NCI-H82 treated with DMSO at 0.1 percent for 48 hours (cell line): Measurements from ENCODE around the gene BUB1B.
"Not testable (repeated sequence)": the region's sequence is repeated elsewhere in the genome, so short reads cannot be mapped to it uniquely, and the experiment has no call there.

Experiments
- DNase-seq: peaks from one replicate; lab custom pipeline; 2025; ENCODE audit not compliant: unreplicated experiment; lab: John Stamatoyannopoulos, UW

Gene BUB1B, protein sequence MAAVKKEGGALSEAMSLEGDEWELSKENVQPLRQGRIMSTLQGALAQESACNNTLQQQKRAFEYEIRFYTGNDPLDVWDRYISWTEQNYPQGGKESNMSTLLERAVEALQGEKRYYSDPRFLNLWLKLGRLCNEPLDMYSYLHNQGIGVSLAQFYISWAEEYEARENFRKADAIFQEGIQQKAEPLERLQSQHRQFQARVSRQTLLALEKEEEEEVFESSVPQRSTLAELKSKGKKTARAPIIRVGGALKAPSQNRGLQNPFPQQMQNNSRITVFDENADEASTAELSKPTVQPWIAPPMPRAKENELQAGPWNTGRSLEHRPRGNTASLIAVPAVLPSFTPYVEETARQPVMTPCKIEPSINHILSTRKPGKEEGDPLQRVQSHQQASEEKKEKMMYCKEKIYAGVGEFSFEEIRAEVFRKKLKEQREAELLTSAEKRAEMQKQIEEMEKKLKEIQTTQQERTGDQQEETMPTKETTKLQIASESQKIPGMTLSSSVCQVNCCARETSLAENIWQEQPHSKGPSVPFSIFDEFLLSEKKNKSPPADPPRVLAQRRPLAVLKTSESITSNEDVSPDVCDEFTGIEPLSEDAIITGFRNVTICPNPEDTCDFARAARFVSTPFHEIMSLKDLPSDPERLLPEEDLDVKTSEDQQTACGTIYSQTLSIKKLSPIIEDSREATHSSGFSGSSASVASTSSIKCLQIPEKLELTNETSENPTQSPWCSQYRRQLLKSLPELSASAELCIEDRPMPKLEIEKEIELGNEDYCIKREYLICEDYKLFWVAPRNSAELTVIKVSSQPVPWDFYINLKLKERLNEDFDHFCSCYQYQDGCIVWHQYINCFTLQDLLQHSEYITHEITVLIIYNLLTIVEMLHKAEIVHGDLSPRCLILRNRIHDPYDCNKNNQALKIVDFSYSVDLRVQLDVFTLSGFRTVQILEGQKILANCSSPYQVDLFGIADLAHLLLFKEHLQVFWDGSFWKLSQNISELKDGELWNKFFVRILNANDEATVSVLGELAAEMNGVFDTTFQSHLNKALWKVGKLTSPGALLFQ

DNA sequence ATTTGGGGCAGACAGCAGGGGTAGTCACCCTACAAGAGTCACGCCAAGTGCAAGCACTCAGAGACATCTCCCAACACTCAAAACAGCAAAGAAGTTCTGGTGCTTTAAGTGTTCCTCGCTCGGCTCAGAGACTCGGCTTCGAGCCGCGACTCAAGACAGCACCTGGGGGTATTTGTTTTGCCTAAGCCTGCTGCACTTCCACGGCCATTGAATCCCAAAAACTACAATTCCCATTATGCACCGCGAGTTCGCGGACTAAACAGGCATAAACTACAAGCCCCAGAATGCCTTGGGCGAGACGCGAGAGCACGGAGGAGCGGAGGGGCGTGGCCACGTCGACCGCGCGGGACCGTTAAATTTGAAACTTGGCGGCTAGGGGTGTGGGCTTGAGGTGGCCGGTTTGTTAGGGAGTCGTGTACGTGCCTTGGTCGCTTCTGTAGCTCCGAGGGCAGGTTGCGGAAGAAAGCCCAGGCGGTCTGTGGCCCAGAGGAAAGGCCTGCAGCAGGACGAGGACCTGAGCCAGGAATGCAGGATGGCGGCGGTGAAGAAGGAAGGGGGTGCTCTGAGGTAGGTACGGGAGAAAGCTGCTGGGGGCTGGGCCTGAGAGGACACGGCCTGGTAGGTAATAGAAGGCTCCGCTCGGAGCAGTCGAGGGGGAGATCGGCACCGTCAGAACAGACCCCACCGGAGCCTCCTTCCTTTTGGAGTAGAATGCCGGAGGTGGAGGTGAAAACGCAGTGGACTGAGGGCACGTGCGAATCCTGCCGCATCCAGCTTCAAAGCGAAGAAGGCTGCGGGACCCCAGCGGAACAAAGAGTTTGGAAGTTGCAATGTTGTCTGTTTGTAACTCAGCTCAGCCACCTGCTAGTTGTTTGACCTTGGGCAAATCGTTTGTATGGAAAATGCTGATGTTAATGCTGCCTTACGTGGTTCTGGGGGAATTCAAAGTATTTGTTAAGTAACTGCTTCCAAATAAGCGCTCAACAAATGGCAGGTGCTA is at the start of gene BUB1B:
TSS of gene BUB1B (plus strand) at position 381 of the 1,000 bp plus-strand sequence. CDS start at position 533, 152 bp downstream.
- peak; percentile 92 for DNase-seq

DNA sequence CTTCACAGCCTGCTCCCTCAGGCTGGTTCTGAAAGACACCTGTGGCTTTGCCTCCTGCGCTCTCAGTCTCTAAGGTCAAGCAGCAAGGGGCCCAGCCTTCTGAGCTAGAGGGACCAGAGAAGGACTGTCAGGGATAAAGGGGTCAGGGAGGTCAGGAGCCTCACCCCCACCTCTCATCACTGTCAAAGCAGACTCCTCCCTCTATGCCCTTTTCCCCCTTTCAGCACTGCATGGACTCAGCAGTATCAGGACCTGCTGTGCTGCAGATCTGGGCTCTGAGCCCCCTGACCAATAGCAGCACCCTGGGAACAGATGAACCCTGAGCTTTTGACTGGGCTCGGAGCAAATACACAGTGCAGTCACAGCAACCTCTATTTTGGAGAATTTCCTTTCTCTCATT is 49.0 kb upstream of the BUB1B start:
- no peak for DNase-seq

DNA sequence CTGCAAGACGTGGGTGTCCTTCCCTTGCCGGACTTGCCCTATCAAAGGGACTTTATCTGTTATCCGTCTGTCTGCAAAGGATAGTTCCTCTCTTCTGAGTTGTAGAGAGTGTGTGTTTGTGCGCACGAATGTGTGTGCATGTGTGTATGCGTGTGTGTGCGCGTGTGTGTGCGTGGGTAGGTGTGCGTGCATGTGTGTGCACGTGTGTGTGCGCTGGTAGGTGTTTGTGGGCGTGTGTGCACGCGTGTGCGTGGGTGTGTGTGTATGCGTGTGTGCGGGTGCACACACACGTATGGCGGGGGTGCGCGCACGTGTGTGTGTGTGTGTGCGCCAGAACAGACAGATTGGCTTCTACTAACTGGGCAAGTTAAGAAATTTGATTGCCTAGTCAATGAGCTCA is 48.1 kb upstream of the BUB1B start:
- no peak for DNase-seq

GRCh38 chr15:40114218-40114617 is 46.7 kb upstream of the BUB1B start:
- DNase-seq = no peak

DNA sequence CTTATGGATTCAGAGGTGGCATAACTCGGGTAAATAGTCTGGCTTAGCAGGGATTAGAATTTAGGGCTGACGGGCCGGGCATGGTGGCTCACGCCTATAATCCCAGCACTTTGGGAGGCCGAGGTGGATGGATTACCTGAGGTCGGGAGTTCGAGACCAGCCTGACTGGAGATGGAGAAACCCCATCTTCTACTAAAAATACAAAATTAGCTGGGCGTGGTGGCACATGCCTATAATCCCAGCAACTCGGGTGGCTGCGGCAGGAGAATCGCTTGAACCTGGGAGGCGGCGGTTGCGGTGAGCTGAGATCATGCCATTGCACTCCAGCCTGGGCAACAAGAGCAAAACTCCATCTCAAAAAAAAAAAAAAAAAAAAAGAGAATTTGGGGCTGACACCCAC is 45.8 kb upstream of the BUB1B start:
- not testable (repeated sequence) for DNase-seq

- no peak for DNase-seq
Observed at GRCh38 chr15:40115670-40116093, 45.2 kb upstream of the BUB1B start.

DNA sequence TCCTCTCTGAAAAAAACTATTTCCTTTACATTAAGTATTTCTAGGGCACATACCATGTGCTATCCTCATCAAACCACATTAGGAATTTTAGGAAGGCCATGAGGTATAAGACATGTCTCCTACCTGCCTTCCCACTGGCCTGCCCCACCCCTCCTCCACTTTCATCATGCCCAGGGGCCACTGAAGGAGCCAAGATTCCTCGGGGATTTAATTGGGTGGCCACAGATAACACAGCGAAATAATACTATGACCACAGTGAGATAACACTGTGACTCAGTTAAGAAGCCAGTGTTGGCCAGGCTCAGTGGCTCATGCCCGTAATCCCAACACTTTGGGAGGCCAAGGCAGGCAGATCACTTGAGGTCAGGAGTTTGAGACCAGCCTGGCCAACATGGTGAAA is 42.4 kb upstream of the BUB1B start:
- no peak for DNase-seq

DNA sequence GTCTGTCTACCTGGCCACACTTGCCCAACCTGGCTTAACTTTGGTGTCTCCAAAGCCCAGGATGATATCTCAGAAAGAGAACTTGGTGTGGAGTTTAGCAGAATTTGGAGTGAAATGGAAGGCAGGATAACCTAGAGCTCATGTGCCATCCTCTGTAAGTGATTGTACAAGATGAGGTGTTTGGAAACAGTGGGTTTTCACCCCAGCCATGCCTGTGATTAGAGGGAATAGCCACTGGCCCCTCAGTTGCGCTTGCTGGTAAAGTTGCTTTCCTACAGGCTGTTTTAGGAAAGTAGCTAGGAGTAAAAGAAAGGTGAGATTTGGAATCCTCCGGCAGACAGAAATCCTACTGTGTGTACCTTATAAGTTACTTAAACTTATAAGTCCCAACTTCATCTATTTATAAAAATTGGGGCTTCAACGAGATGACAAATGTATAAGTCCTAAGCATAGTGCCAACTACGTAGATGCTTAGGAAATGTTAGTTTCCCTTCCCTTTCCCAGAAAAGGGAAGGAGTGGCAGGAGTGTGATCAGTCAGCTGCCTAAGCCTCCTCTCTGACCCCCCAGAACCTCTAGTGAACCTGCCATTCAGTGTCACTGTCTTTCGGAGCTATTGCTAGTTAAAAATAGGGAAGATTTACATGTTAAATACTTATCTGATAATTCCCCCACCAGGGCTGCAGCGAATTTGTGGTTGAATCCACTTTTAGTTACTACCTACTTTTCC is 38.8 kb upstream of the BUB1B start:
- no peak for DNase-seq

DNA sequence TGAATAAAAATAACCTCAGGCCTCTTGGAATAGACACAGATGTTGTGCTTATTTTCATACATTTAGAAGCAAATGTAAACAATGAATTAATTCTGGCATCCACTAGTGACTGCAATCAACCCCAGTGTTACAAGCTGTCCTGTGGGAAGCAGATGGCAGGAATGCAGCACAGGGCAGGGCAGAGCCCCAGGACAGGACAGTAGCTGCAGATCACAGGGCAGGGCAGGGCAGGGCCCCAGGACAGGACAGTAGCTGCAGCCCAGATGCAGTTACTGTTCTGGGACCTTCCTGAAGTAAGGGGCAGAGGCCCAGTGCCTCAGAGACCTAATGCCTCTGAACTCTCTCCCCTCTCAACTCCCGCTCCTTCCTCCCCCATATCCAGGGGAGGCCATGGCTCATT is 37.9 kb upstream of the BUB1B start:
- not testable (repeated sequence) for DNase-seq

DNA sequence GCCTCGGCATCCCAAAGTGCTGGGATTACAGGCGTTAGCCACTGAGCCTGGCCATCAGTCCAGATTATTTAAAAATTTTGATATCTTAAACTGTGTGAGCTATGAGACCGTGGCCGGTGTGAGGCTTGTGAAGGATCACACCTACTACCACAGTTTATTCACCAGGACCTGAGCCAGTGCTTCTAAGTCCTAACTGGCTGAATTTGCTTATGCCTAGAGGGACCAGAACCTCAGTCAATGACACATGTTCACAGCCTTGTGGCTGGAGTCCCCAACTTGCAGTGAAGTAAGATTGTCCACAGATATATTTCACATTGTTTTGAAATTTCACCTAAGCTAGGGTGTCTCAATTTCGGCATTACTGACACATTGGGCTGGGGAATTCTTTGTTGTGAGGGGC is 37.0 kb upstream of the BUB1B start:
- not testable (repeated sequence) for DNase-seq

DNA sequence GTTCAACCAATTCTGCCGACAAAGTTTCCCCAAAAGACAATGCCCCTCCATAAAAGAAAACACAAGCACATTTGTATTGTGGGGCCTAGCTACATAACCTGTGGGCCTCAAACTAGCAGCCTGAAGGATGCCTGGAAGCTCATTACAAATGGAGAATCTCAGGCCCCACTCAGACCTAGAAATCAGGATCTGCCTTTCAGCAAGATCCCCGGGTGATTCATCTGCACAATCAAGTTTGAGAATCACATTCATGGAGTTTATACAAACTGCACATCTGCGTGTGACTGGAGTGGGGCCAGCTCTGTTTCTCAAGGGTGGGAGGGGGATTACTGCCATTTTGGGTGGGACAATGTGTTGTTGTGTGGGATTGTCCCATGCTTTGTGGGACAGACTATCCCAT is 36.5 kb upstream of the BUB1B start:
- not testable (repeated sequence) for DNase-seq

- DNase-seq = not testable (repeated sequence)
Observed at GRCh38 chr15:40124807-40125285, 36.0 kb upstream of the BUB1B start.

DNA sequence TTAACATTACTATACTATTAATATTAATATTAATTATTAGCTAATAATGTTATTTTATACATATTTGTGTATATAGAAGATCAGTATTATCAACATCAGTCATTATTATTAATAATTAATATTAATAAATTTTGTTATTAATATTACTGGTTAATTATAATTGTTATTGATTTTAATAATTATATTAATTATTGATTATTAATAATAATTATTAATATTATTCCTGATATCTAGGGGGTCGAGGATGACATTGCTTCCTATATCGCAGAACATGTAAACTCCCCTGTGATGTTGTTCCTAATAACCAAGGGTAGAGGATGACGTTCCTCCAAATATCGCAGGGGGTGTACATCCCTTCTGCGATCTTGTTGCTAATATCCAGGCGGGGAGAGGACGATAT is 34.9 kb upstream of the BUB1B start:
- DNase-seq = no peak

DNA sequence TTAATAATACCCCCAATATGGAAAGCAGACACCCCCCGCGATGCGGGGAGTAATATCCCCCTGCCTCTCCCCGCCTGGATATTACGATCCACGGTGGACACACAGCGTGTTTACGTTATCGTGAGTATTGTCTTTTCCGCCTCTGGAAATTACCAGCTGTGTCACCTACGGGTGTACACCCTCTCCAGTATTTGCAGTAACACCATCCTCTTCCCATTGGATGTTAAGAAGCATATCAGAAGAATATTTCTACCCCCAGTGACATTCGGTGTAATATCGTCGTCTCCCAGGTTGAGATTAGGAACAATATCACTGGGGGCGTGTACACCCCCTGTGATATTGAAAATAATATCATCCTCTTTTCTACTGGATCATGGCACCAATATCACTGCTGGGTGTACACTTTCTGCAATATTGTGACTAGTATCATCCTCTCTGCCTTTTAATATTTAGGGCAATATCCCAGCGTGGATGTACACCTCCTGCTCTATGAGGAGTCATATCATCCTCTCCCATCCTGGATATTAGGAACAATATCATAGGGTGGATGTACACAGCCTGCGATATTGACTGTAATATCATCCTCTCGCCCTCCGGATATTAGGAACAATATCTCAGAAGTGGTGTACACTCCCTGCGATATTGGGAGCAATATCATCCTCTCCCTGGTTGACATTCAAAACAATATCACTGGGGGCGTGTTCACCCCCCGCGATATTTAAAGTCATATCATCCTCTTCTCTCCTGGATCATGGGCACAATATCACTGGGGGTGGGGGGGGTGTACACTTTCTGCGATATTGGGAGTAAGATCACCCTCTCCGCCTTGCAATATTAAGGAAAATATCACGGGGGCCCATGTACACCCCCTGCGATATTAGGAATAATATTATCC is 31.9 kb upstream of the BUB1B start:
- DNase-seq = no peak

GRCh38 chr15:40130118-40130517 is 30.8 kb upstream of the BUB1B start:
- no peak for DNase-seq

- DNase-seq = no peak
Observed at GRCh38 chr15:40130799-40131502, 29.9 kb upstream of the BUB1B start.

GRCh38 chr15:40133544-40133943 is 27.3 kb upstream of the BUB1B start:
- no peak for DNase-seq

GRCh38 chr15:40134885-40135284 is 26.0 kb upstream of the BUB1B start:
- DNase-seq = no peak
